ENCODE results near the gene CD38. TPM values are rescaled to one million over a fixed set of nuclear protein-coding genes. Genes with fewer than 3 reads are reported as not detected.
"Not testable (repeated sequence)": the region's sequence is repeated elsewhere in the genome, so short reads cannot be mapped to it uniquely, and the experiment has no call there.

The CD38 gene
- total RNA-seq, 2 experiments from 2014 or later, result 88.8 to 93.4 TPM

- ChIA-PET POLR2A (no interaction called here), CTCF (interaction anchor here (1.0 to 1.3 kb wide), 4 partner anchors 20 to 201 kb away, joined by 3 to 4 read pairs (median 3); no protein-coding TSS in a partner anchor)
- peaks cover 42% of the 10 kb centered on the region for H3K36me3 Mint-ChIP-seq (ENCODE audit: low read depth)
- no peak overlapping the region for H3K27ac Mint-ChIP-seq
- DNase-seq, result no peak
- no peak for ATAC-seq
- peaks cover 41% of the 10 kb centered on the region for H3K4me1 Mint-ChIP-seq (ENCODE audit: low read depth)
- no peak overlapping the region for H3K4me3 Mint-ChIP-seq
- H3K27me3 Mint-ChIP-seq (ENCODE audit: low read depth), result no peaks in the 10 kb centered on the region
- no peaks in the 10 kb centered on the region for H3K9me3 Mint-ChIP-seq (ENCODE audit: insufficient read depth)
These were observed 21.6 kb downstream of the CD38 start for GRCh38 chr4:15799701-15800100.

DNA sequence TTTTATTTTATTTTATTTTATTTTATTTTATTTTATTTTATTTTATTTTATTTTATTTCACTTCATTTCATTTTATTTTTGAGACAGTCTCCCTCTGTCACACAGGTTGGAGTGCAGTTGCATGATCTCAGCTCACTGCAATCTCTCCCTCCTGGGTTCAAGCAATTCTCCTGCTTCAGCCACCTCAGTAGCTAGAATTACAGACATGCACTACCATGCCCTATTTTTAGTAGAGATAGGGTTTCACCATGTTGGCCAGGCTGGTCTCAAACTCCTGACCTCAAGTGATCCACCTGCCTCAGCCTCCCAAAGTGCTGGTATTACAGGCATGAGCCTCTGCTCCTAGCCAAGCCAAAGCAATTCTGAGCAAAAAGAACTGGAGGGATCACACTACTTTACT lies 24.4 kb downstream of the CD38 start:
- H3K9me3 Mint-ChIP-seq (ENCODE audit: insufficient read depth); H3K27ac Mint-ChIP-seq; ATAC-seq; H3K27me3 Mint-ChIP-seq (ENCODE audit: low read depth); DNase-seq; H3K4me3 Mint-ChIP-seq; POLR2A ChIA-PET: not testable (repeated sequence)
- H3K36me3 Mint-ChIP-seq (ENCODE audit: low read depth), result peaks cover 38% of the 10 kb centered on the region
- CTCF ChIA-PET, result interaction anchor here (1.6 kb wide), 1 partner anchor 47 kb away, joined by 3 read pairs; no protein-coding TSS in a partner anchor
- peaks cover 48% of the 10 kb centered on the region for H3K4me1 Mint-ChIP-seq (ENCODE audit: low read depth)

DNA sequence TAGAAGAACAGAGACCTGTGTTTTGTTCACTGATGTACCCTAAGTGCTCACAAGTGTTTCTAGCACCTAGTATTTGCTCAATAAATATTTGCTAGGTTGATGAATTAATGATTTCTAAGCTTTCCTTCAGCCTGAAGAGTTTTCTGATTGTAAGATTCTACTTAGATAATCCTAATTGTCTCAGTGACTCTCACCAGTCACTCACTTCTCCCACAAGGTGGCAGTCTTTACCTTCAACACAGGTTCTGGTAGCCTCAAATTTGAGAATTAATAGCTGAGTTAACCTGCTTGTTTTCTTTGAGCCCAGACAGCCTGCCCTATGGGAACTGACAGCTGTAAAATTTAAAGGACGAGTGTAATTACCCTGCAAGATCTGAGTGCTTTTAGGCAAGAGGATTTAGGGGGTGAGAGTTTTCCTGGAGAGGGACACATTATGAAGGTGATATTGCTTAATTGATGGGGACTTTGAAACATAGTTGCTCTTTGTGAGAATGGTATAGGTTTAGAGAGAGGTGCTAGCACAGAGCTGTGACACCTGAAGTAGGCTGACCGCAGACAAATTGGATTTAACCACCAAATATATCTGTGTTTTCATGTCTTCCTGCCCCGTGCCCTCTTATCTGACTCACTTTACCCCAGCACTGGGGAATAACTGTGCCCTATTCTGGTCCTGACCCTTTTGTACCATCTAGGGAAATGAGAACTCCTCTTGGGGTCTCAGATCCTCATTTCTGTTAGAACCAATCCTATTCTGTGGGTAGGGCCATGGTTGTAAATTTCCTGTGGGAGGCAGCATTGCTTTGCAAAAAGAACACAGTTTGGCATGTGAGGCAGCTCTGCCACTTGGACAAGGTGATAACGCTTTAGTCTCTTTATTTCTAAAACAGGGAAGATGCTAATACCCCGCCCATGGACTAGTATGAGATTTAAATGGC lies 27.7 kb downstream of the CD38 start:
- Mint-ChIP-seq H3K4me3 (no peak overlapping the region), H3K27ac (peak overlapping the region; percentile 21), H3K4me1 (ENCODE audit: low read depth) (peaks cover 65% of the 10 kb centered on the region), H3K36me3 (ENCODE audit: low read depth) (peaks cover 45% of the 10 kb centered on the region), H3K27me3 (ENCODE audit: low read depth) (no peaks in the 10 kb centered on the region), H3K9me3 (ENCODE audit: insufficient read depth) (no peaks in the 10 kb centered on the region)
- ChIA-PET POLR2A (interaction anchor here (0.9 kb wide), 1 partner anchor 18 kb away, joined by 3 read pairs; no protein-coding TSS in a partner anchor), CTCF (interaction anchor here (0.6 to 5.1 kb wide), 46 partner anchors 11 to 412 kb away, joined by 3 to 35 read pairs (median 4); partner anchors contain the start of genes BST1, CC2D2A and CD38)
- ATAC-seq (peak; percentile 64), DNase-seq (peak; percentile 63)

DNA sequence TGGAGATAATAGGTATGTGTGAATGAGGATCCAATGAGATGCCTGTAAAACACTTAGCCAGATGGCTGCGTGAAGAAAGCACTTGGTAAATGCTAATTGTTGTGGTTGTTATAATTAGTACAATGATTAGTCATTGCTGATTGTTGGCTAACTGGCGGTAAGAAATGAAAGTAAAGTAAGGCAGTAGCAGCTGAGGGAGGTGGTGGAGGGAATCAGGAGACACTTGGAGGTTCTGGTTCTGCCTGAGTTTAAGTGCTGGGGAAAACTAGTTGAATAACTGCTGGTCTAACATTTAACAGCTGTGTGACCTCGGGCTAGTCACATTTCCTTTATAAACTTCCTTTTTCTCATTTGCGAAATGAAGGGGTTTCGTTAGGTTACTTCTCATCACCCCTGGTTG lies 30.9 kb downstream of the CD38 start:
- CTCF ChIA-PET, result interaction anchor here (0.6 to 5.1 kb wide), 4 partner anchors 53 to 399 kb away, joined by 3 to 35 read pairs (median 12); no protein-coding TSS in a partner anchor
- Mint-ChIP-seq H3K9me3 (ENCODE audit: insufficient read depth) (no peaks in the 10 kb centered on the region), H3K27me3 (ENCODE audit: low read depth) (no peaks in the 10 kb centered on the region), H3K4me1 (ENCODE audit: low read depth) (peaks cover 58% of the 10 kb centered on the region), H3K27ac (peak overlapping the region; percentile 21), H3K4me3 (no peak overlapping the region), H3K36me3 (ENCODE audit: low read depth) (peaks cover 51% of the 10 kb centered on the region)
- no peak for ATAC-seq
- POLR2A ChIA-PET, result no interaction called here
- no peak for DNase-seq

DNA sequence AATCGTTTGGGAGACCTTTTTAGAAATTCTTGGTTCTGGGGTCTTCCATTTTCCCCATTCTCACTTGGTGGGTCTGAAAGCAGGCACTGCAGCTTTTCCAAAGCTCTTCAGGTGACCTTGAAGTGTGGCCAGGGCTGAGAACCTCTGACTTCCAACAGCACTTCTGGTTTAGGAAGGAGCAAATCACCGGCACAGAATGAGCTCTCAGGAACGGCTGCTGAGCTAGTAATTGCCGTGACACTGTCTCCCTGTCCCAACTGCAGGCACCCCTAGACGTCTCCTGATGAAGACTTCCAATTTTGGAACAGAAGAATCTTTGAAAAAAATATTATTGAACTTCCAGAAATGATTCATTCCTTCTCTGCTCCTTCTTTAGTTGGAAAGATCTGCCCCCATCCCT lies 31.3 kb downstream of the CD38 start:
- no peaks in the 10 kb centered on the region for H3K27me3 Mint-ChIP-seq (ENCODE audit: low read depth)
- ChIA-PET POLR2A (no interaction called here), CTCF (interaction anchor here (2.5 to 5.1 kb wide), 3 partner anchors 53 to 146 kb away, joined by 8 to 35 read pairs (median 16); no protein-coding TSS in a partner anchor)
- H3K4me1 Mint-ChIP-seq (ENCODE audit: low read depth), result peaks cover 59% of the 10 kb centered on the region
- H3K27ac Mint-ChIP-seq, result peak overlapping the region; percentile 21
- no peak overlapping the region for H3K4me3 Mint-ChIP-seq
- DNase-seq (no peak), ATAC-seq (no peak)
- peaks cover 55% of the 10 kb centered on the region for H3K36me3 Mint-ChIP-seq (ENCODE audit: low read depth)
- no peaks in the 10 kb centered on the region for H3K9me3 Mint-ChIP-seq (ENCODE audit: insufficient read depth)

- peaks cover 45% of the 10 kb centered on the region for H3K4me1 Mint-ChIP-seq (ENCODE audit: low read depth)
- POLR2A ChIA-PET, result no interaction called here
- no peak overlapping the region for H3K27ac Mint-ChIP-seq
- ATAC-seq, result no peak
- H3K27me3 Mint-ChIP-seq (ENCODE audit: low read depth), result no peaks in the 10 kb centered on the region
- no peaks in the 10 kb centered on the region for H3K9me3 Mint-ChIP-seq (ENCODE audit: insufficient read depth)
- H3K4me3 Mint-ChIP-seq, result no peak overlapping the region
- peaks cover 71% of the 10 kb centered on the region for H3K36me3 Mint-ChIP-seq (ENCODE audit: low read depth)
- CTCF ChIA-PET, result interaction anchor here (1.0 kb wide), 1 partner anchor 74 kb away, joined by 3 read pairs; no protein-coding TSS in a partner anchor
- no peak for DNase-seq
These were observed 33.7 kb downstream of the CD38 start for GRCh38 chr4:15811703-15812337.

DNA sequence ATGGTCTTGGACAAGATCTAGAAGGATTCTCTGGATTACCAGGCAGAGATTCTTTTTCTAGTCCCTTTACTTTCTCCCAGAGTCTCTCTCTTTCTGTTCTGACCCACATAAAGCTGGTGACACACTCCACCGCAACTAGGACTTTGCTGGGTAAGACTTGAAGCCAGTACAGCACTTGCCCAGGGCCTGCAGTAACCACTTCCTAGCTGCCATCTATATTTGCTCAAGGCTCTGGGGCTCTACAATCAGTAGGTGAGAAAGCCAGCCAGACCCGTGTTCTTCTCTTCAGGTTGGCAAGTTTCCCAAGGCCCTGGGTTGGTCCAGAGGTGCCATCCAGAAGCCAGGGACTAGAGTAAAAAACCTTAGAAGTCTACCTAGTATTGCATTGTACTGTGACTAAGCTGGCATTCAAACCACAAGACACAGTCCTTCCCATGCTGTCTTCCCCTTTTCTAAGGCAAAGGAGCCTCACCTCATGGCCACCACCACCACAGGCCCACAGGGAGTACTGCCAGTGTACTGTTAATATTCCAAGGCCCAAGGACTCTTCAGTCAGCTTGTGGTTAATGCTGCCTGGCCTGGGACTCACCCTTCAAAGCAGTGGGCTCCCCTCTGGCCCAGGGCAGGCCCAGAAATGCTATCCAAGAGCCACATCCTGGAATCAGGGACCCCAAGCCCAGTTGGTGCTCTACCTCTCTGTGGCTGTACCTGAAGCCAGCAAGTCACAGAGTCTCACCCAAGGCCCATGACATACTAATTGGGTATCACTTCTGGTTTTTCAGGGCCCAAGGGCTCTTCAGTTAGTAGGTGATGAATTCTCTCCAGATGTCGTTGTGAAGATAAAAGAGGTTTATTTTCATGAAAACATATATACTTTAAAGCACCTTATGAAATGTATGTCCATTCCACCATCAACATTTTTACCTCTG lies 54.7 kb downstream of the CD38 start:
- H3K4me3 Mint-ChIP-seq, result no peak overlapping the region
- ChIA-PET POLR2A (no interaction called here), CTCF (no interaction called here)
- ATAC-seq (no peak), DNase-seq (no peak)
- H3K4me1 Mint-ChIP-seq (ENCODE audit: low read depth), result peaks cover 32% of the 10 kb centered on the region
- H3K27me3 Mint-ChIP-seq (ENCODE audit: low read depth), result no peaks in the 10 kb centered on the region
- peaks cover 84% of the 10 kb centered on the region for H3K36me3 Mint-ChIP-seq (ENCODE audit: low read depth)
- no peaks in the 10 kb centered on the region for H3K9me3 Mint-ChIP-seq (ENCODE audit: insufficient read depth)
- peak overlapping the region; percentile 16 for H3K27ac Mint-ChIP-seq

- ATAC-seq (no peak), DNase-seq (no peak)
- H3K36me3 Mint-ChIP-seq (ENCODE audit: low read depth), result peaks cover 87% of the 10 kb centered on the region
- ChIA-PET POLR2A (no interaction called here), CTCF (no interaction called here)
- no peaks in the 10 kb centered on the region for H3K27me3 Mint-ChIP-seq (ENCODE audit: low read depth)
- H3K4me3 Mint-ChIP-seq, result no peak overlapping the region
- H3K27ac Mint-ChIP-seq, result peak overlapping the region; percentile 13
- peaks cover 40% of the 10 kb centered on the region for H3K4me1 Mint-ChIP-seq (ENCODE audit: low read depth)
- no peaks in the 10 kb centered on the region for H3K9me3 Mint-ChIP-seq (ENCODE audit: insufficient read depth)
These were observed 55.7 kb downstream of the CD38 start for GRCh38 chr4:15833801-15834200.

- Mint-ChIP-seq H3K4me1 (ENCODE audit: low read depth) (peaks cover 32% of the 10 kb centered on the region), H3K36me3 (ENCODE audit: low read depth) (peaks cover 85% of the 10 kb centered on the region), H3K27me3 (ENCODE audit: low read depth) (no peaks in the 10 kb centered on the region), H3K9me3 (ENCODE audit: insufficient read depth) (no peaks in the 10 kb centered on the region), H3K27ac (no peak overlapping the region), H3K4me3 (no peak overlapping the region)
- CTCF ChIA-PET, result no interaction called here
- ATAC-seq (no peak), DNase-seq (no peak)
- POLR2A ChIA-PET, result no interaction called here
These were observed 58.2 kb downstream of the CD38 start for GRCh38 chr4:15836362-15836761.

- Mint-ChIP-seq H3K4me1 (ENCODE audit: low read depth) (peaks cover 24% of the 10 kb centered on the region), H3K4me3 (no peak overlapping the region), H3K27ac (no peak overlapping the region), H3K27me3 (ENCODE audit: low read depth) (no peaks in the 10 kb centered on the region), H3K9me3 (ENCODE audit: insufficient read depth) (no peaks in the 10 kb centered on the region), H3K36me3 (ENCODE audit: low read depth) (peaks cover 76% of the 10 kb centered on the region)
- ChIA-PET CTCF (no interaction called here), POLR2A (interaction anchor here (1.3 kb wide), 1 partner anchor 107 kb away, joined by 3 read pairs; no protein-coding TSS in a partner anchor)
- no peak for ATAC-seq
- no peak for DNase-seq
These were observed 59.5 kb downstream of the CD38 start for GRCh38 chr4:15837591-15837990.

DNA sequence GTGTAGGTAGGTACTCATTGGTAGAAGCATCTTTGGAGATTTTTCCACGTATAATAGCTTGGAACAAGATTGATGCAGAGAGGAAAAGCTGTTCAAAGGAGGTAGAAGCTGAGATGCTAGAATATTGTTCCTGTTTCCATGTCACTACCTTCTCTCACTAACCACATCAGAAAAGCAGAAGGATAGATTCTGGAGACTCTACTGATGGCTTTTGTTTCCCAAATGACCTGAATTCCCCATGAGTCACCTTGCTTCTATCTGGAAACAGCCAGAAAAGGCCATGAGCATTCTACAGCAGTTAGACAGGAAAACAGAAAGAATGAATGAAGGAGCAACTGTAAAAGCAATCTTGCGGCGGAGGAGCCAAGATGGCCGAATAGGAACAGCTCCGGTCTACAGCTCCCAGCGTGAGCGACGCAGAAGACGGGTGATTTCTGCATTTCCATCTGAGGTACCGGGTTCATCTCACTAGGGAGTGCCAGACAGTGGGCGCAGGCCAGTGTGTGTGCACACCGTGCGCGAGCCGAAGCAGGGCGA lies 63.1 kb downstream of the CD38 start:
- POLR2A ChIA-PET; H3K27me3 Mint-ChIP-seq (ENCODE audit: low read depth); H3K27ac Mint-ChIP-seq; ATAC-seq; DNase-seq; H3K4me3 Mint-ChIP-seq; H3K9me3 Mint-ChIP-seq (ENCODE audit: insufficient read depth): not testable (repeated sequence)
- Mint-ChIP-seq H3K4me1 (ENCODE audit: low read depth) (peaks cover 12% of the 10 kb centered on the region), H3K36me3 (ENCODE audit: low read depth) (peaks cover 47% of the 10 kb centered on the region)
- CTCF ChIA-PET, result interaction anchor here (1.0 kb wide), 1 partner anchor 39 kb away, joined by 3 read pairs; no protein-coding TSS in a partner anchor
